Activated CD4-positive, alpha-beta memory T cell treated with anti-CD3 and anti-CD28 coated beads for 36 hours (primary cell): ENCODE measurements around the gene FADS2. TPM values are rescaled to one million over a fixed set of nuclear protein-coding genes. Genes with fewer than 3 reads are reported as not detected.

Experiments used
- CTCF ChIA-PET: fragments of 350-600 bp; sonication (Branson Sonifier 250); formaldehyde crosslinking; loops from one replicate; lab custom pipeline; 2021; ENCODE audit warnings: antibody characterized with exemption, inconsistent platforms; lab: Charles Lee
- POLR2A ChIA-PET: fragments of 350-600 bp; sonication (Branson Sonifier 250); formaldehyde crosslinking; loops from one replicate; lab custom pipeline; 2021; ENCODE audit warnings: antibody characterized with exemption; lab: Charles Lee
- DNase-seq: peaks from one replicate; pipeline ENCODE4 v3.0.0-alpha.2; 2020
- H3K27ac Mint-ChIP-seq: one replicate; pipeline ENCODE4 v1.8.0; 2021; ENCODE audit warnings: mixed read lengths
- H3K27me3 Mint-ChIP-seq: one replicate; pipeline ENCODE4 v1.8.0; 2021; ENCODE audit warnings: mixed read lengths
- H3K36me3 Mint-ChIP-seq: one replicate; pipeline ENCODE4 v1.8.0; 2021; ENCODE audit warnings: mixed read lengths
- H3K4me1 Mint-ChIP-seq: one replicate; pipeline ENCODE4 v1.8.0; 2021; ENCODE audit warnings: low read depth, mixed read lengths
- H3K4me3 Mint-ChIP-seq: one replicate; pipeline ENCODE4 v1.8.0; 2021; ENCODE audit warnings: mild to moderate bottlenecking, mixed read lengths
- H3K9me3 Mint-ChIP-seq: one replicate; pipeline ENCODE4 v1.8.0; 2021; ENCODE audit warnings: mixed read lengths
- intact Hi-C: fragments of 100-400 bp; cut with micrococcal nuclease; formaldehyde crosslinking; loops from one replicate; pipeline ENCODE4 v1.15.1; 2023
- total RNA-seq, 2 experiments: library from RNA; stranded (reverse); gene quantifications; one replicate each; pipeline ENCODE4 v1.2.3, GENCODE V29; 2021

Gene FADS2
- total RNA-seq, 2 experiments from 2014 or later, result 58.2 to 60.8 TPM

DNA sequence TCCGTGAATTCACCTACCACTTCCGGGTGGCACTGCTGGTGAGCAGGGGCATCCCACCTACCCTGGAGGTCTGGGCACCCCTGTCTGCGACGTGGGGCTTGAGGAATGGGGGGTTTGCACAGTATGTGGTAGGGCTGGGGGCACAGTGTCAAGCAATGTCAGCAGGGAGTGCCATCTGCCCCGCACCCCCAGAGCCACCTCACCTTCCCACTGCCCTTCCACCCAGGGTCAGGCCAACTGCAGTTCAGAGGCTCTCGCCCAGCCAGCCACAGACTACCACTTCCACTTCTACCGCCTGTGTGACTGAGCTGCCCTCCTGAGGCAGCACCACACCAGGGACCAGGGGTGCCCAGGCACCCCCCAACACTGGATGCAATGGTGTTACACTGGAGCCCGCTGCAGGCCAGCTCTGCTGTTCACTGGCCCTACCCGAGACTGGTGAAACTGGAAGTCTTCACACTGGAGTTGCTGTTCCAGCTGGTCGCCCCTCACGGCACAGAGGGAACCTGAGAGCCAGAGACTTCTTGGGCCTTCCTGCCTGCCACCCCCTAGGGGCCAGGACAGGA is 42.2 kb upstream of the FADS2 start:
- Mint-ChIP-seq H3K9me3 (no peaks in the 10 kb centered on the region), H3K36me3 (peaks cover 36% of the 10 kb centered on the region), H3K27ac (no peak overlapping the region), H3K4me1 (peaks cover 14% of the 10 kb centered on the region), H3K27me3 (no peaks in the 10 kb centered on the region), H3K4me3 (no peak overlapping the region)
- CTCF ChIA-PET, result interaction anchor here (2.1 kb wide), 1 partner anchor 11 kb away, joined by 6 read pairs; no protein-coding TSS in a partner anchor
- intact Hi-C loops, result no loop called here
- no peak for DNase-seq
- POLR2A ChIA-PET, result no interaction called here

DNA sequence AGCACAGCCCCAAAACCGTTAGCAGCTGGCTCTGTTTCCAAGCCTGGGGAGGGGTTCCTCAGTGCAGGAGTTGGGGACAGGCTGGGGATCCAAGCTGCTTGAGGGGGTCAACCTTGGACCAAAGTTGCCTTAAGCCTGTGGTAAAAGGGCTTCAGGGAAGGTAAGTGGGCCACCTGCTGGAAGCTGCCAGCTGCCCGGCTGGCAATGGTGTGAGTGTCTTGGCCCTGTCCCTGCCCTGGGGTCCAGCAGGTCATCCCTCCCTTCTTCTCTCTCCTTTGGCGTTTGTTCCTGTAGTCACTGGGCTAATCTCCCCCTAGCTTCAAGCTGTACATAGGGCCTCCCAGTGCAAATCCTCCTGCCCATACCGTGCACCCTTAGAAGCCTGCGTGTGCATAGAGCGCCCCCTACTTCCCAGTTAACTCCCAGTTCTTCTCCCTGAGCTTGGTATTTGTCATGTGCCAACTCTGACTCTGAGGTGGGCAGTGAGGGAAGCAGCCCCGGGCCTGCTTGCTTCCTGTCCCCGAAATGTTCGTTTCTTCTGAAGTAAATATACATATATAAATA is 40.1 kb upstream of the FADS2 start:
- CTCF ChIA-PET, result interaction anchor here (1.1 to 2.5 kb wide), 6 partner anchors 9 to 55 kb away, joined by 3 to 14 read pairs (median 4); no protein-coding TSS in a partner anchor
- intact Hi-C loops, result no loop called here
- peaks cover 41% of the 10 kb centered on the region for H3K36me3 Mint-ChIP-seq
- peaks cover 21% of the 10 kb centered on the region for H3K4me1 Mint-ChIP-seq
- H3K27ac Mint-ChIP-seq, result no peak overlapping the region
- H3K27me3 Mint-ChIP-seq, result no peaks in the 10 kb centered on the region
- POLR2A ChIA-PET, result interaction anchor here (0.6 to 1.8 kb wide), 3 partner anchors 8 to 354 kb away, joined by 3 to 4 read pairs (median 3); no protein-coding TSS in a partner anchor
- no peaks in the 10 kb centered on the region for H3K9me3 Mint-ChIP-seq
- peak; percentile 23 for DNase-seq
- H3K4me3 Mint-ChIP-seq, result no peak overlapping the region

DNA sequence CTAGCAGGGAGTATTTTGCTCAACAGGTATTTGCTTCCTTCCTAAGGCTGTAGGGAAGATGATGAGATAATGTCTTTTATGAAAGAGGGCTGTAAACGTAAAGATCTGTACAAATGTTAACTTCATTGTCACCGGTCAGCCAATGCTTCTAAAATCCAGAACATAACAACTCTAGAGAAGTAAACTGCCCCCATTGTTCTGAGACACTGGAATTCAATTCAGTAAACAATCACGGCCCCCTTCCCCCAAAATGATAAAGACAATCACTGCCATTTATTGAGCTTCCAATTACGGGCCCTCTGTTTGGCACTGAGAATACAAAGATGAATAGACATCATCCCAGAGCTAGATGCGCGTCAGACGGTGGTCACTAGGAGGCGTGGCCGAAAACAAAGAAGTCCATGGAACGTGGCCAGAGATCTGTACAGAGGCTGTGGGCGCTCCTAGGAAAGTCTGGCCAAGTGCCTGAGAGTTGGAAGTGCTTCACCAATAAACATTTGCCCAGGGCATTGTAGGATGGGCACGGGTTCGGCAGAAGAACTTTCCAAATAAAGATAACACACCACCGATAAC is 36.3 kb upstream of the FADS2 start:
- intact Hi-C loops, result loop anchor here (1.0 to 5.0 kb wide), 3 partner anchors 23 to 331 kb away; partner anchors contain the start of gene FADS2
- ChIA-PET CTCF (interaction anchor here (0.6 to 3.0 kb wide), 7 partner anchors 16 to 1787 kb away, joined by 3 to 14 read pairs (median 5); partner anchors contain the start of gene FADS1), POLR2A (interaction anchor here (0.8 to 4.3 kb wide), 7 partner anchors 10 to 176 kb away, joined by 3 to 26 read pairs (median 8); partner anchors contain the start of genes FADS1, FADS2 and FTH1)
- H3K27me3 Mint-ChIP-seq, result no peaks in the 10 kb centered on the region
- H3K4me1 Mint-ChIP-seq, result peaks cover 42% of the 10 kb centered on the region
- DNase-seq, result peak; percentile 74
- H3K36me3 Mint-ChIP-seq, result peaks cover 54% of the 10 kb centered on the region
- peak overlapping the region; percentile 88 for H3K4me3 Mint-ChIP-seq
- peak overlapping the region; percentile 99 for H3K27ac Mint-ChIP-seq
- H3K9me3 Mint-ChIP-seq, result no peaks in the 10 kb centered on the region

DNA sequence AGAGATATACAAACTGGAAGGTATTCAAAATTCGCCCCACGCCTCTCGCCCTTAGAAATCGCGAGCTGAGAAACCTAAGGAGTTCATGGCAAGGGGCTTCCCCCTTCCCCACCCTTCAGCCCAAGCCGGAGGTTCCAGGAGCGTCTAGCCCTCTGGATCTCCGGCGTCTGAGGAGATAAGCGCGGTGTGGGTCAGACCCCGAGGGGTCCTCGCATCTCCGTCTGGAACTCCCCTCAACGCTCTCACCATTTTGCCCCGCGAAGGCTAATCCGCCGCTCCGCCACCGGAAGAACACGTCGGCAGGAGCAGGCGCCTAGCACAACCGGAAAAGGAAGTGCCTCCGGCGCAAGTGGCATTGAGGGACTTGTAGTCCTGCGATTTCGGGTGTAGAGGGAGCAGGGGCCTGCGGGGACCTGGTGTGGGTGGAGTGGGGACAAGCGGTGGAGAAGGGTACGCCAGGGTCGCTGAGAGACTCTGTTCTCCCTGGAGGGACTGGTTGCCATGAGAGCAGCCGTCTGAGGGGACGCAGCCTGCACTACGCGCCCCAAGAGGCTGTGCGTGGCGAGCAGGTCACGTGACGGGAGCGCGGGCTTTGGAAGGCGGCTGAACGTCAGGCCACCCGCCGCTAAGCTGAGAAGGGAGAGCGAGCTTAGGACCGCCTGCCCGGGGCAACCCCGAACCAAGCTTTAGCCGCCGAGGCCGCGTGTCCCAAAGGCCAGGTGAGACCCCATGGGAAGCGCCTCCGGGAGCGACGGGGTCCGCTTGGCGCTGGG is 35.6 kb upstream of the FADS2 start, which contains the start of the genes FEN1 and TMEM258:
Gene FEN1, plus strand, starts transcription at position 602 of the 773 bp plus-strand sequence. CDS start 2,451 bp downstream, outside the sequence.
Gene TMEM258, minus strand, starts transcription at position 290 of the 773 bp plus-strand sequence. Its CDS starts 41 bp downstream, at position 249.
- CTCF ChIA-PET, result interaction anchor here (0.6 to 3.0 kb wide), 11 partner anchors 14 to 1787 kb away, joined by 3 to 14 read pairs (median 3); partner anchors contain the start of gene FADS1

DNA sequence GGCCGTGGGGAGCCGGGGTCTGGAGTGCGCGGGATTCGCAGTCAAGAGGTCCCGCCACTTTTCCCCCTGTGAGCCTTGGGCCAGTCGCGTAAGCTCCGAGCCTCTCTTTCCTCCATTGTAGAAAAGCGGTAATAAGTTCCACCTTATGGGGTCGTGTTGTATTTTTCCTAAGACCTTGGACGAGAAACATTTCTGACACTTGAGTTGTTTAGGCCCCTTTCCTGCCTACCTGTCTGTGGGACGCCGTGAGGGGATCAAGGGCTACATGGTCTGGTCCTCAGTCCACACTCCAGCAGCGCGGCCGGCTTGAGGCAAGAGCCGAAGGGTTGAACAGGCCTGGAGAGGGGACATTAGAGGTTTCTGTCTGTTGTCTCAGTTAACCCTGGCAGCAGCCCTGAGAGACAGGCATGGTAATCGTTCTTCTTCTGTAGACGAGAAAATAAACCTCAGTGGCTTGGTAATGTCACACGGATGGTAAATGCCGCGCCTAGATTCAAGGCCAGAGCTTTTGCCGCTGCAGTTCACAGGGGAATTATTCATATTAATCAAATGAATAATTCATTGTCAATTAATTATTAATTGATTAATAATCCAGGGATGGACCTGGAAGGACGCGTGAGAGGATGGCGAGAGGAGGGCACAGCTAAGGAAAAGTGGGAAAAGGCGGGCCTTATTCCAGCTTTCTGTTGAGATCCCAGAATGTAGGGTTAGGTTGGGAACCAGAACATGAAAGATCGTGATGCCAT is 34.8 kb upstream of the FADS2 start:
- Mint-ChIP-seq H3K27me3 (no peaks in the 10 kb centered on the region), H3K4me1 (peaks cover 47% of the 10 kb centered on the region), H3K4me3 (peak overlapping the region; percentile 88), H3K27ac (peak overlapping the region; percentile 99), H3K36me3 (peaks cover 56% of the 10 kb centered on the region), H3K9me3 (no peaks in the 10 kb centered on the region)
- intact Hi-C loops, result loop anchor here (2.0 to 5.0 kb wide), 2 partner anchors 22 to 34 kb away; partner anchors contain the start of gene FADS2
- CTCF ChIA-PET, result interaction anchor here (0.6 to 3.0 kb wide), 11 partner anchors 13 to 545 kb away, joined by 3 to 14 read pairs (median 3); partner anchors contain the start of gene FADS1
- POLR2A ChIA-PET, result interaction anchor here (0.8 to 4.3 kb wide), 7 partner anchors 9 to 175 kb away, joined by 3 to 26 read pairs (median 8); partner anchors contain the start of genes FADS2 and FTH1
- DNase-seq, result peak; percentile 20

More for the DNA sequence above, 35.6 kb upstream of the FADS2 start, which contains the start of the genes FEN1 and TMEM258:
- intact Hi-C loops, result loop anchor here (1.0 to 5.0 kb wide), 3 partner anchors 22 to 331 kb away; partner anchors contain the start of gene FADS2
- H3K9me3 Mint-ChIP-seq, result no peaks in the 10 kb centered on the region
- H3K4me3 Mint-ChIP-seq, result peak within 1 kb of the TSS; percentile 88
- peak within 1 kb of the TSS; percentile 99 for H3K27ac Mint-ChIP-seq
- H3K27me3 Mint-ChIP-seq, result no peaks in the 10 kb centered on the region
- peaks cover 47% of the 10 kb centered on the region for H3K4me1 Mint-ChIP-seq
- POLR2A ChIA-PET, result interaction anchor here (0.8 to 4.3 kb wide), 8 partner anchors 10 to 176 kb away, joined by 3 to 26 read pairs (median 6); partner anchors contain the start of genes FADS1, FADS2 and FTH1
- H3K36me3 Mint-ChIP-seq, result peaks cover 57% of the 10 kb centered on the region
- DNase-seq, result peak; percentile 92

DNA sequence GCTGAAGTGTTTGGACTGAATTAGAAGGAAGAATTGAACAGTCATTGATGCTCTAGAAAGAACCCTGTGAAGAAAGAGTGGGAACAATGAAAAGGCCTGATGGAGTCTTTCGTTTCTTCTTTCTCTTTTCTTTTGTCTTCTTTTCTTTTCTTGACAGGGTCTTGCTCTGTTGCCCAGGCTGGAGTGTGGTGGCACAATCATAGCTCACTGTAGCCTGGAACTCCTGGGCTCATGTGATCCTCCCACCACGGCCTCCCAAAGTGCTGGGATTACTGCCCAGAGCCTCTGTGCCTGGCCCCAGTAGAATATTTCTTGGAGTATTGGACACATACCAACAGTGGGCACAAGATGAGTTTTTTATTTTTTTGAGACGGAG is 34.3 kb upstream of the FADS2 start:
- Mint-ChIP-seq H3K27me3 (no peaks in the 10 kb centered on the region), H3K36me3 (peaks cover 55% of the 10 kb centered on the region), H3K27ac (peak overlapping the region; percentile 54), H3K4me1 (peaks cover 48% of the 10 kb centered on the region), H3K9me3 (no peaks in the 10 kb centered on the region), H3K4me3 (peak overlapping the region; percentile 88)
- CTCF ChIA-PET, result interaction anchor here (0.7 to 3.0 kb wide), 5 partner anchors 154 to 544 kb away, joined by 3 to 14 read pairs (median 6); no protein-coding TSS in a partner anchor
- POLR2A ChIA-PET, result interaction anchor here (0.8 to 4.3 kb wide), 2 partner anchors 20 to 35 kb away, joined by 3 to 26 read pairs; no protein-coding TSS in a partner anchor
- intact Hi-C loops, result loop anchor here (2.0 to 5.0 kb wide), 2 partner anchors 21 to 33 kb away; partner anchors contain the start of gene FADS2
- no peak for DNase-seq

DNA sequence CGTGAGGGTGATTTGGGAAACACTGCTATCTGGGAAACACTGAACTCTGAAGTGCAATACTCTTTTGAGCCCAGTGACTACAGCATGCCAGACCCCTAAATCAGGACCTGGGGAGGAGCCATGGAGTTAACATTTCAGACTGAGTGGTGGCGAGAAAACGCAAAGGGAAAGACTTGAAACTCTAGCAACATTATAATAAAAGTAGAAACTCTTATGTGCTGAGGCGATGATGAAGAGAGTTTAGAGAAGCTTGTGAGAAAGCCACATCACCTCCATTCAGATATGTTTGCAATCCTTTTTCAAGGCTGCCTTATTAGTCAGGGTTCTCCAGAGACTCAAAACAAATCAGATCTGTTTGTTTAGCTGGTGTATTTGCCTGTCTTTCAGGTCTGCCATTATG is 33.5 kb upstream of the FADS2 start:
- Mint-ChIP-seq H3K36me3 (peaks cover 55% of the 10 kb centered on the region), H3K4me1 (peaks cover 44% of the 10 kb centered on the region), H3K27ac (no peak overlapping the region), H3K27me3 (no peaks in the 10 kb centered on the region), H3K4me3 (no peak overlapping the region), H3K9me3 (no peaks in the 10 kb centered on the region)
- DNase-seq, result no peak
- POLR2A ChIA-PET, result no interaction called here
- CTCF ChIA-PET, result interaction anchor here (3.0 to 5.5 kb wide), 2 partner anchors 287 kb away, joined by 14 to 50 read pairs; no protein-coding TSS in a partner anchor
- intact Hi-C loops, result loop anchor here (5.0 kb wide), 1 partner anchor 33 kb away; the partner anchor contains the start of gene FADS2

DNA sequence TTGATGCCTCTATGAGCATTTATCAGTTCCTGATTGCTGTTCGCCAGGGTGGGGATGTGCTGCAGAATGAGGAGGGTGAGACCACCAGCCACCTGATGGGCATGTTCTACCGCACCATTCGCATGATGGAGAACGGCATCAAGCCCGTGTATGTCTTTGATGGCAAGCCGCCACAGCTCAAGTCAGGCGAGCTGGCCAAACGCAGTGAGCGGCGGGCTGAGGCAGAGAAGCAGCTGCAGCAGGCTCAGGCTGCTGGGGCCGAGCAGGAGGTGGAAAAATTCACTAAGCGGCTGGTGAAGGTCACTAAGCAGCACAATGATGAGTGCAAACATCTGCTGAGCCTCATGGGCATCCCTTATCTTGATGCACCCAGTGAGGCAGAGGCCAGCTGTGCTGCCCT is 32.6 kb upstream of the FADS2 start:
- Mint-ChIP-seq H3K36me3 (peaks cover 52% of the 10 kb centered on the region), H3K4me1 (peaks cover 38% of the 10 kb centered on the region), H3K4me3 (no peak overlapping the region), H3K27me3 (no peaks in the 10 kb centered on the region), H3K9me3 (no peaks in the 10 kb centered on the region), H3K27ac (no peak overlapping the region)
- POLR2A ChIA-PET, result no interaction called here
- CTCF ChIA-PET, result interaction anchor here (3.9 to 5.5 kb wide), 5 partner anchors 11 to 312 kb away, joined by 20 to 82 read pairs (median 50); partner anchors contain the start of gene FADS1
- DNase-seq, result no peak
- intact Hi-C loops, result no loop called here

DNA sequence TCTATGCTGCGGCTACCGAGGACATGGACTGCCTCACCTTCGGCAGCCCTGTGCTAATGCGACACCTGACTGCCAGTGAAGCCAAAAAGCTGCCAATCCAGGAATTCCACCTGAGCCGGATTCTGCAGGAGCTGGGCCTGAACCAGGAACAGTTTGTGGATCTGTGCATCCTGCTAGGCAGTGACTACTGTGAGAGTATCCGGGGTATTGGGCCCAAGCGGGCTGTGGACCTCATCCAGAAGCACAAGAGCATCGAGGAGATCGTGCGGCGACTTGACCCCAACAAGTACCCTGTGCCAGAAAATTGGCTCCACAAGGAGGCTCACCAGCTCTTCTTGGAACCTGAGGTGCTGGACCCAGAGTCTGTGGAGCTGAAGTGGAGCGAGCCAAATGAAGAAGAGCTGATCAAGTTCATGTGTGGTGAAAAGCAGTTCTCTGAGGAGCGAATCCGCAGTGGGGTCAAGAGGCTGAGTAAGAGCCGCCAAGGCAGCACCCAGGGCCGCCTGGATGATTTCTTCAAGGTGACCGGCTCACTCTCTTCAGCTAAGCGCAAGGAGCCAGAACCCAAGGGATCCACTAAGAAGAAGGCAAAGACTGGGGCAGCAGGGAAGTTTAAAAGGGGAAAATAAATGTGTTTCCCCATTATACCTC is 32.1 kb upstream of the FADS2 start:
- H3K9me3 Mint-ChIP-seq, result no peaks in the 10 kb centered on the region
- H3K4me1 Mint-ChIP-seq, result peaks cover 35% of the 10 kb centered on the region
- intact Hi-C loops, result loop anchor here (2.0 kb wide), 2 partner anchors 103 to 313 kb away; no protein-coding TSS in a partner anchor
- DNase-seq, result no peak
- ChIA-PET CTCF (interaction anchor here (0.9 to 5.5 kb wide), 8 partner anchors 8 to 325 kb away, joined by 3 to 82 read pairs (median 34); partner anchors contain the start of gene FADS1), POLR2A (interaction anchor here (0.8 kb wide), 1 partner anchor 22 kb away, joined by 3 read pairs; no protein-coding TSS in a partner anchor)
- no peak overlapping the region for H3K4me3 Mint-ChIP-seq
- no peaks in the 10 kb centered on the region for H3K27me3 Mint-ChIP-seq
- peaks cover 53% of the 10 kb centered on the region for H3K36me3 Mint-ChIP-seq
- no peak overlapping the region for H3K27ac Mint-ChIP-seq
